NT2/D1 (cell line): ENCODE measurements around the gene SENP8.

ENCODE experiments used
- YY1 ChIP-seq: IDR thresholded peaks from 2 replicates; pipeline ENCODE4 v1.6.1; 2011; ENCODE audit not compliant: insufficient read length, insufficient read depth
- ZNF274 ChIP-seq: IDR thresholded peaks from 2 replicates; pipeline ENCODE4 v1.6.1; 2011; ENCODE audit warnings: mild to moderate bottlenecking, low read depth, low read length

- TF ChIP-seq YY1 (no peak), ZNF274 (no peak)
Measured at GRCh38 chr15:72175186-72176044, 57.2 kb downstream of the SENP8 start.
